GM18499 (cell line): ENCODE results near the gene LARP6.

Experiments used
- ATAC-seq: cut with Tn5 transposase; IDR thresholded peaks from one replicate; pipeline ENCODE4 v1.9.1; 2021; ENCODE audit warnings: moderate number of reproducible peaks; ENCODE audit not compliant: insufficient read depth, unreplicated experiment

LARP6 gene

GRCh38 chr15:70797464-70797863 lies 56.5 kb downstream of the LARP6 start:
- ATAC-seq, result no peak

DNA sequence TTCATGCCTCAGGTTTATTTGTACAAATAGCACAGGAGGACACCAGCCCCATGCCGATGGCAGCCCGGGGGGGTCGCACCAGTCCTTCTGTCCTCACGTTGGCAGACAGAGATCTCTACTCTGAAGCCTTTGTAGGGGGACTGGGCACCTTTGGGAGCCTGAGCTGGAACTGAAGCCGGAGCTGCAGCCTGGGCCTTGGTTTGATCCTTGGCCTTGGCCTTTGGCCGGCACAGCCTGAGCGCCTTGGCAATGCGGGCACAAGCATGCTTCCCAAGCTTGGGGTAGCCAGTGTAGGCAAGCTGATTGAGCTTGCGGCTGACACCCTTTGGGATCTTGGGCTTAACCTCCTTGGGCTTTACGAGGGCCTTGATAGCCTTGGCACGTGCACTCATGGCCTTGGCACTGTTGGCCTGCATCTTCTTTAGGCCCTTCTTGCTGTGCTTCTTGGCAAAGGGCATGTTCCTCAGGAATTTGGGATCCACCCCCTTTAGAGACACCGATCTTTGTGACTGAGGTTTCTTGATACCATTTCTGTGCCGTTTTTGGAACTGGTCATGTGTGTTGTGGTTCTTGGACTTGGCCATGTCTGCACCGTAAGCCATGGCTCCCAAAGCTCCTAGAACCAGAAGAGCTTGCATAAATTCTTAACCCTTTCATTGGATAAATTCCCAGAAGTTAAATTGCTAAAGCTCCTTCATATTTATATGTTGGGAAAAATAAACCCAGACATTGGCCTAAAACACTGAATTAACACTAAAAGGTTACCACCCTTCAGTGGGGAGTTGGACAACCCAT lies 57.2 kb downstream of the LARP6 start:
- no peak for ATAC-seq

- ATAC-seq, result no peak
Measured at GRCh38 chr15:70795311-70795665, 58.7 kb downstream of the LARP6 start.

DNA sequence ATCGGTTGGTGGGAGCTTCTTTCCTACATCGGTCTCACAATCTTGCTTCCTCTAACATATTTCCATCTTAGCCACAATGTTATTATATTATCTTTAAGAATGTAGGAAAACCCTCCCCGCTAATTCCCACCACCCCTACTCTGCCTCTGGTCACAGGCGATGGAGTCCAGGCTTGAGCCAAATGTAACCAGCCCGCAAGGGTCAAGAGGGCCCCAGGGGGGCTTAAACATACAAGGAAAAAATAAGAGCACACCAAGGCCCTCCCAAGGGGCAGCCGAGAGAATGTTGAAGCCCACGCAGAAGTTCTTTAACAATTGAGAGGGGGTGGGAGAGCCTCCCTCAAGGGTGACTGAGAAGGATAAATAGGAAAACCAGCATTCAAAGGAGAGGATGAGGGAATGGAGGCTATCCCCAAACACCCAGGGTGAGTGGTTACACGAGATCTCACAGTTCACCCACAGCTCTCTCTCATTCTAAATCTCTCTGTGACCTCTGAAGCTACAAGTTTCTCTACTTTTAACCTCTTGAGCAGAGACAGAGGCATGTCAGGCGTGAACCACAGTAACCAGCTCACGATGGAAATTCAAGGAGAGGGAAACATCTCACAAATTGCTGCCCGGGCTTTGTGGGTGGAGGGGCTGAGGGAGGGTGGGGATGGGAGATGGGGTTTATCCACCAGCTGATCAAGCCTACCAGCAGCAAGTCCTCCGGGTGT lies 59.2 kb downstream of the LARP6 start:
- no peak for ATAC-seq

- ATAC-seq, result no peak
Measured at GRCh38 chr15:70793694-70794093, 60.3 kb downstream of the LARP6 start.

- ATAC-seq, result no peak
Measured at GRCh38 chr15:70792171-70792573, 61.8 kb downstream of the LARP6 start.

DNA sequence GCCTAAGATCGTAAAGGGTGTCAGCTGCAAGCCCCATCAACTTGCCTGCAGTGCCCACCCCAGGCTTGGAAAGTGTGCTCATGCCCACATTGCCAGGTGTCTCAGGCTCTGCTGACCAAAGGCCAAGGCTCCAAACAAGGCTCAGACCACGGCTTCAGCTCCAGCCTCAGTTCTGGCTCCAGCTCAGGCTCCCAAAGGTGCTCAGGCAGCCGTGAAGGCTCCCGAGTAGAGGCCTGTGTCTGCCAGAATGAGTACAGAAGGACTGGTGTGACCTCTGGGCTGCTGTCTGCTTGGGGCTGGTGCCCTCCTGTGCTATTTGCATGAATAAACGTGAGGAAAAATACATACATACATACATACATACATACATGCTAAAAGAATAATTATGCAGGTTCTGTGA lies 62.7 kb downstream of the LARP6 start:
- no peak for ATAC-seq

GRCh38 chr15:70789213-70789612 lies 64.7 kb downstream of the LARP6 start:
- no peak for ATAC-seq

DNA sequence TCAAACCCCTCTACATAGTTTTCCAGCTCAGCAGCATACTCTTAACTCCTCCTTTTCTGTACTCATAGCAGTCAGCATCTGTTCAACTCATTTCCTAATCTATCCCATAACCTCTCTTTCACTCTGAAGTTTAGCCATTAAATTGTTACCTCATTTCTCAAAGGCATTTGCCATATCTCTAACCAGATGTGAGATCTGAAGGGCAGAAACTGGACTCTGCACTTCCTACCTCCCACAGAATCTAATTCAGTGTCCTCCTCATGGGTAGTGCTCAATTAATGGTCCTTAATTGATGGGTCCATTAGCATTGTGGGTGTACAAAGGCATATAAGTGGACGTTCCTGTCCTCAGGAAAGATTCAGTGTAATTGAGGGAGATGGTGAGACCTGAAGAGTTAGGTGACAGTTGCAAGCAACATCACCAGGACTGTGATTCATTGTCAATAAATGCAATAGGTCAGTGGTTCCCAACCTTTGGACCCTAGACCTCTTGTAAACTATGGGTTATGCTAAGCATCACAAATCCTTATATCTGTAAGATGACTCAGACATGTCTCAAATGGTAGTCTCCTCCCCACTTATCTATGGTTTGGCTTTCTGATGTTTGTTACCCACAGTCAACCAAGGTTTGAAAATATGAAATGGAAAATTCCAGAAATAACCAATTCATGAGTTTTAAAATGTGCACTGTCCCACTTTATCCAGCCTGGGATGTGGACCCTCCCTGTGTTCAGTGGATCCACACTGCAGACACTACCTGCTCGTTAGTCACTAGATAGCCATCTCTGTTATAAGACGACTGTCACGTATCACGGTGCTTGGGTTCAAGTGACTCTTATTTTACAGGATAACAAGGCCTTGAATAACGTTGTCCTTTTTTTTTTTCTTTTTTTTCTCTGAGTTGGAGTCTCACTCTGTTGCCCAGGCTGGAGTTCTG lies 65.6 kb downstream of the LARP6 start:
- no peak for ATAC-seq

DNA sequence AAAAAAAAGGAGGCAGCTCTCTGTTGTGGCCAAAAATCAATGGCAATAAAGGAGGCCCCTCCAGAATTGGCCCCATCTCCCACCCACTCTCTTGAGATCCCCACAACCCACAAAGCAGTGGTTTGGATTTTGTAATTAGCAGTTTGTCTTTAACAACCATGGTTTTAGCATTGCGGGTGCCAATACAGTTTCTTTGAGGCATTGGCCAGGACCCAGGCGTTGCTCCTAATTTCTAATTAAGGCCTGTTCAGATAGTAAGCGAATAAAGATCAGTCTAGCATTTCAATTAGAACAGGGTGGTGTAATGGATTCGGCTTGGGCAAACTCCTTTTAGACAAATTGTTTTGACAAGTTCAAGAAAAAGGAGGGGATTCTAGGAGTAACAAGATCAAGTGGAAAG lies 67.0 kb downstream of the LARP6 start:
- no peak for ATAC-seq

GRCh38 chr15:70783610-70784022 lies 70.3 kb downstream of the LARP6 start:
- ATAC-seq, result no peak

- no peak for ATAC-seq
Measured at GRCh38 chr15:70783041-70783440, 70.9 kb downstream of the LARP6 start.

GRCh38 chr15:70781236-70781635 lies 72.7 kb downstream of the LARP6 start:
- ATAC-seq, result no peak
